Measurements from ENCODE around the gene GNS.

- TF ChIP-seq CTCF (IDR thresholded peaks at IDR 0.05): no peak
- no peak for TF ChIP-seq POLR2A (IDR thresholded peaks at IDR 0.05)
- TF ChIP-seq EP300 (IDR thresholded peaks at IDR 0.05): no peak
Observed at GRCh38 chr12:64731683-64732082, 27.5 kb downstream of the GNS start.

Data from ovary (tissue), 3 donors.